ENCODE results near the gene PDE7B.

Gene PDE7B

DNA sequence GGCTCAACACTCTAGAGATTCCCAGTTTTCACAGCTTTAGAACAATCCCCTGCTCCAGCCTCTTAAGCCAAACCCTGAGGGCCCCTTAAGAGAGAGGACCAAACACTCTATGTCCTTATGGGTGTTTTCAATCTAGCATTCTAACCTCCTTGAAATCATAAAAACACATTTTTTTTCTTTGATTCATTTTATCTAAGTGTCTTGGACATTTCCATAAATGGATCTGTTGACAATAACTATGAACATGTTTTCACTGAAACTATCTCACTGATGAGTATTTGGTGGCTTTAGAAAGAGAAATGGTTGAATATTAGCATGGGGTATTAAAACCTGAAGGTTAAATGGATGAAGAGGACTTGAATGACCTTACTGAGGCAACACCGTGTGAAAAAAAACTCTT is 27.6 kb upstream of the PDE7B start:
- Histone ChIP-seq H3K36me3 (ENCODE audit: insufficient read depth, low read length) (no peaks in the 10 kb centered on the region), H3K9ac (ENCODE audit: low read length) (no peak overlapping the region), H3K27ac (ENCODE audit: low read depth, low read length) (no peak overlapping the region), H3K4me1 (ENCODE audit: insufficient read depth, low read length) (no peaks in the 10 kb centered on the region), H3K4me3 (ENCODE audit: low read depth in 1 of 2, low read length in 2 of 2) (no peak overlapping the region), H3K9me3 (ENCODE audit: low read length) (no peaks in the 10 kb centered on the region), H3K27me3 (ENCODE audit: control insufficient read depth in 1 of 2, insufficient read depth in 2 of 2, low read length in 2 of 2) (no peaks in the 10 kb centered on the region)

- H3K4me3 ChIP-seq (ENCODE audit: low read depth in 1 of 2, low read length in 2 of 2): no peak overlapping the region
- H3K36me3 ChIP-seq (ENCODE audit: insufficient read depth, low read length): no peaks in the 10 kb centered on the region
- H3K27me3 ChIP-seq (ENCODE audit: control insufficient read depth in 1 of 2, insufficient read depth in 2 of 2, low read length in 2 of 2): no peaks in the 10 kb centered on the region
- no peaks in the 10 kb centered on the region for H3K9me3 ChIP-seq (ENCODE audit: low read length)
- no peak overlapping the region for H3K9ac ChIP-seq (ENCODE audit: low read length)
- H3K4me1 ChIP-seq (ENCODE audit: insufficient read depth, low read length): no peaks in the 10 kb centered on the region
- H3K27ac ChIP-seq (ENCODE audit: low read depth, low read length): no peak overlapping the region
Observed at GRCh38 chr6:135826236-135826804, 25.2 kb upstream of the PDE7B start.

DNA sequence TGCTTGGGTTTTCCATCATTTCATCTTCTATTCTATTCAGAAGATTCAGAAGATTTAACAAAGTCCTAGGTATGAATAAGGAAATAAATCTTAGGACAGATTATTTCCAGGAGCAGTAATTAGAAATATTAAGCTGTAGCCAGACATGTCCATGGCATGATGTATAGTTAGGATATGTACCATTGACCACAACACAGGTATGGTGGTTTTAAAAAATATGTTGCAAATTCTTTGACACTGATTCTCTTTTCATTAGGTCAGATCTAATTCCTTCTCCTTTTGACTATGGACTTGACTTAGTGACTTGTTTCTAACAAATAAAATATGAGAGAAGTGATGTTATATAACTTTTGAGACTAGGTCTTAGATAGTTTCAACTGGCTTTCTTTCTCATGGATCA is 23.5 kb upstream of the PDE7B start:
- Histone ChIP-seq H3K27ac (ENCODE audit: low read depth, low read length) (no peak overlapping the region), H3K4me3 (ENCODE audit: low read depth in 1 of 2, low read length in 2 of 2) (no peak overlapping the region), H3K27me3 (ENCODE audit: control insufficient read depth in 1 of 2, insufficient read depth in 2 of 2, low read length in 2 of 2) (no peaks in the 10 kb centered on the region), H3K9me3 (ENCODE audit: low read length) (no peaks in the 10 kb centered on the region), H3K4me1 (ENCODE audit: insufficient read depth, low read length) (no peaks in the 10 kb centered on the region), H3K36me3 (ENCODE audit: insufficient read depth, low read length) (no peaks in the 10 kb centered on the region), H3K9ac (ENCODE audit: low read length) (no peak overlapping the region)

GRCh38 chr6:135830452-135830881 is 21.0 kb upstream of the PDE7B start:
- Histone ChIP-seq H3K4me3 (ENCODE audit: low read depth in 1 of 2, low read length in 2 of 2) (no peak overlapping the region), H3K4me1 (ENCODE audit: insufficient read depth, low read length) (no peaks in the 10 kb centered on the region), H3K9me3 (ENCODE audit: low read length) (no peaks in the 10 kb centered on the region), H3K36me3 (ENCODE audit: insufficient read depth, low read length) (no peaks in the 10 kb centered on the region), H3K9ac (ENCODE audit: low read length) (no peak overlapping the region), H3K27ac (ENCODE audit: low read depth, low read length) (no peak overlapping the region), H3K27me3 (ENCODE audit: control insufficient read depth in 1 of 2, insufficient read depth in 2 of 2, low read length in 2 of 2) (no peaks in the 10 kb centered on the region)

GRCh38 chr6:135831016-135831415 is 20.5 kb upstream of the PDE7B start:
- Histone ChIP-seq H3K9me3 (ENCODE audit: low read length) (no peaks in the 10 kb centered on the region), H3K9ac (ENCODE audit: low read length) (no peak overlapping the region), H3K27ac (ENCODE audit: low read depth, low read length) (no peak overlapping the region), H3K36me3 (ENCODE audit: insufficient read depth, low read length) (no peaks in the 10 kb centered on the region), H3K27me3 (ENCODE audit: control insufficient read depth in 1 of 2, insufficient read depth in 2 of 2, low read length in 2 of 2) (no peaks in the 10 kb centered on the region), H3K4me1 (ENCODE audit: insufficient read depth, low read length) (no peaks in the 10 kb centered on the region), H3K4me3 (ENCODE audit: low read depth in 1 of 2, low read length in 2 of 2) (no peak overlapping the region)

- Histone ChIP-seq H3K27me3 (ENCODE audit: control insufficient read depth in 1 of 2, insufficient read depth in 2 of 2, low read length in 2 of 2) (no peaks in the 10 kb centered on the region), H3K36me3 (ENCODE audit: insufficient read depth, low read length) (no peaks in the 10 kb centered on the region), H3K9ac (ENCODE audit: low read length) (no peak overlapping the region), H3K4me3 (ENCODE audit: low read depth in 1 of 2, low read length in 2 of 2) (no peak overlapping the region), H3K27ac (ENCODE audit: low read depth, low read length) (no peak overlapping the region), H3K4me1 (ENCODE audit: insufficient read depth, low read length) (no peaks in the 10 kb centered on the region), H3K9me3 (ENCODE audit: low read length) (no peaks in the 10 kb centered on the region)
Observed at GRCh38 chr6:135832166-135832565, 19.3 kb upstream of the PDE7B start.

GRCh38 chr6:135833771-135834170 is 17.7 kb upstream of the PDE7B start:
- Histone ChIP-seq H3K9me3 (ENCODE audit: low read length) (no peaks in the 10 kb centered on the region), H3K36me3 (ENCODE audit: insufficient read depth, low read length) (no peaks in the 10 kb centered on the region), H3K27me3 (ENCODE audit: control insufficient read depth in 1 of 2, insufficient read depth in 2 of 2, low read length in 2 of 2) (peaks cover 0 to 6% of the 10 kb centered on the region in 2 donors), H3K4me3 (ENCODE audit: low read depth in 1 of 2, low read length in 2 of 2) (no peak overlapping the region), H3K4me1 (ENCODE audit: insufficient read depth, low read length) (no peaks in the 10 kb centered on the region), H3K9ac (ENCODE audit: low read length) (no peak overlapping the region), H3K27ac (ENCODE audit: low read depth, low read length) (no peak overlapping the region)

DNA sequence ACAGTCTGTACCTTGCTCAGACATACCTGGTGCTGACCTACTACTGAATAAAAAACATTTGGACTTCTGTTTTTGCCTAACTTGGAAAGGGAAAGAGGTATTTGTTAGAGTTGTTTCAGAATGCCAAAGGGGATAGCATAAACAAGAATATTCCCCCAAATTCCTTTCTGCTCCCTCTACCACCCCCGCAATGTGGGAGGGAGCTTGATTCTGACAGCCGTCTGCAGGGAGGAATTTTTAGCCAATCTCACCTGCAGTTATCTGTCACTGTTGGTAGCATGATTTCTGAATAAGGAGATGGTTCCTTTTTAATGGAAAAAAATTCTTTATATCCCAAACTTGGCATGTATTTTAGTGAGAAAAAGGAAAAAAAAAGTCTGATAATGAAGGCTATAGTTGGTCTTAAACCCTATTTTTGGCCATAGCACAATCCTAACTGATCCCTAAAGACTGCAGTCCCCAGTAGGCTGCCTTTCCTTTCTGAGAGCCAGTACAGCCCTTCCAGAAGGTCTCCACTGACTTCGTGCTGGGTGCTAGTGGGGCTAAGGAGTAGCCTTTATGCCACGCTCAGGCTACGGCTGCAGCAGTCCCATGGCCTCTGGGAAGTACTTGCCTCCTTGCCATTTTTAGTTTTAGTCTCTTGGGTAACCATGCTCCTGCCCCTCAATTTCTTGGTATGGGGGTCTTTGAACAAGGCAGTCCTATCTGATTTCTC is 13.6 kb upstream of the PDE7B start:
- Histone ChIP-seq H3K9me3 (ENCODE audit: low read length) (no peaks in the 10 kb centered on the region), H3K9ac (ENCODE audit: low read length) (no peak overlapping the region), H3K4me3 (ENCODE audit: low read depth in 1 of 2, low read length in 2 of 2) (no peak overlapping the region), H3K4me1 (ENCODE audit: insufficient read depth, low read length) (no peaks in the 10 kb centered on the region), H3K36me3 (ENCODE audit: insufficient read depth, low read length) (no peaks in the 10 kb centered on the region), H3K27me3 (ENCODE audit: control insufficient read depth in 1 of 2, insufficient read depth in 2 of 2, low read length in 2 of 2) (peaks cover 0 to 6% of the 10 kb centered on the region in 2 donors), H3K27ac (ENCODE audit: low read depth, low read length) (no peak overlapping the region)

DNA sequence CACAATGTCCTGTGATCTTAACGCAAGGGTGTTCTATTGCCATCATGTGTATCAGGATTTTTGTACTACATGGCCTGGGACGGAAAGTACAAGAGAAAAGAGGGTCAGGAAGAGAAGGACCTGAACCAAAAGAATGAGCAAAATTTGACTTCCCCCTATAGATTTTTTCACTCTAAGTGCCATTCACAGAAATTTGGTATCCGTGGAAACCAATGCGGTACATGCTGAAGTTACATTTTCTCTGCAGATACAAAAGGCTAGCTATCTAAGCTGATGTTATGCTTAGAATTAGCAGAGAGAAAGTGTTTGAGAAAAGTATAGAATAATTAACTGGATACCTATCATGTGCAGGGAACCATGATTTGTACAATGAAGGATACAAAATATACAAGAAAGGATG is 12.4 kb upstream of the PDE7B start:
- Histone ChIP-seq H3K27ac (ENCODE audit: low read depth, low read length) (no peak overlapping the region), H3K36me3 (ENCODE audit: insufficient read depth, low read length) (no peaks in the 10 kb centered on the region), H3K4me1 (ENCODE audit: insufficient read depth, low read length) (no peaks in the 10 kb centered on the region), H3K4me3 (ENCODE audit: low read depth in 1 of 2, low read length in 2 of 2) (no peak overlapping the region), H3K27me3 (ENCODE audit: control insufficient read depth in 1 of 2, insufficient read depth in 2 of 2, low read length in 2 of 2) (peaks cover 0 to 6% of the 10 kb centered on the region in 2 donors), H3K9ac (ENCODE audit: low read length) (no peak overlapping the region), H3K9me3 (ENCODE audit: low read length) (no peaks in the 10 kb centered on the region)

GRCh38 chr6:135842618-135843392 is 8.7 kb upstream of the PDE7B start:
- no peak overlapping the region for H3K27ac ChIP-seq (ENCODE audit: low read depth, low read length)
- no peak overlapping the region for H3K4me3 ChIP-seq (ENCODE audit: low read depth in 1 of 2, low read length in 2 of 2)
- H3K27me3 ChIP-seq (ENCODE audit: control insufficient read depth in 1 of 2, insufficient read depth in 2 of 2, low read length in 2 of 2): peaks cover 0 to 5% of the 10 kb centered on the region in 2 donors
- no peaks in the 10 kb centered on the region for H3K4me1 ChIP-seq (ENCODE audit: insufficient read depth, low read length)
- no peaks in the 10 kb centered on the region for H3K36me3 ChIP-seq (ENCODE audit: insufficient read depth, low read length)
- no peaks in the 10 kb centered on the region for H3K9me3 ChIP-seq (ENCODE audit: low read length)
- no peak overlapping the region for H3K9ac ChIP-seq (ENCODE audit: low read length)

DNA sequence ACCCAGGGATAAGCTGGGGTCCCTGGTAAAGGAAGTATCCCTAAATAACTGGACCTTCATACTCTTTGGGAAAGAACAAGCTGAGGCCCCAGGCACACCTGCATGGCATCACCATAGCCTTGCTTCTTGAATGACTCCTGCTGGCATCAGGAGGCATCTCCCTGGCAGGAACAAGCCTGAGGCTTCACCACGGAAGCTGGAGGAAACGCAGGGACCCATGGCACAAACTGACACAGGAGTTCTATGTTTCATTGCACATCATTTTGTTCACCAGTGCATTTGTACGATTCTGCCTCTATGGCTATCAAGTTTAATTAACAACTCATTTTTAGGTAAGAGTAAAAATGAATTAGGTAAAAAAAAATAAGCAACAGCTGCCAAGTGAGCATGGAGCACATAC is 619 bp upstream of the PDE7B start:
- H3K4me1 ChIP-seq (ENCODE audit: insufficient read depth, low read length): peaks cover 12% of the 10 kb centered on the region
- H3K9me3 ChIP-seq (ENCODE audit: low read length): no peaks in the 10 kb centered on the region
- H3K27me3 ChIP-seq (ENCODE audit: control insufficient read depth in 1 of 2, insufficient read depth in 2 of 2, low read length in 2 of 2): no peaks in the 10 kb centered on the region
- no peak overlapping the region for H3K9ac ChIP-seq (ENCODE audit: low read length)
- no peaks in the 10 kb centered on the region for H3K36me3 ChIP-seq (ENCODE audit: insufficient read depth, low read length)
- no peak overlapping the region for H3K27ac ChIP-seq (ENCODE audit: low read depth, low read length)
- H3K4me3 ChIP-seq (ENCODE audit: low read depth in 1 of 2, low read length in 2 of 2): no peak overlapping the region
